ENCODE results near the gene PCNX2.
"Not testable (repeated sequence)": the region's sequence is repeated elsewhere in the genome, so short reads cannot be mapped to it uniquely, and the experiment has no call there.

PCNX2 gene

GRCh38 chr1:233163696-233164095 is 131.8 kb downstream of the PCNX2 start:
- no peak for DNase-seq (ENCODE audit: low read depth in 1 of 2, low spot score in 1 of 2)

DNA sequence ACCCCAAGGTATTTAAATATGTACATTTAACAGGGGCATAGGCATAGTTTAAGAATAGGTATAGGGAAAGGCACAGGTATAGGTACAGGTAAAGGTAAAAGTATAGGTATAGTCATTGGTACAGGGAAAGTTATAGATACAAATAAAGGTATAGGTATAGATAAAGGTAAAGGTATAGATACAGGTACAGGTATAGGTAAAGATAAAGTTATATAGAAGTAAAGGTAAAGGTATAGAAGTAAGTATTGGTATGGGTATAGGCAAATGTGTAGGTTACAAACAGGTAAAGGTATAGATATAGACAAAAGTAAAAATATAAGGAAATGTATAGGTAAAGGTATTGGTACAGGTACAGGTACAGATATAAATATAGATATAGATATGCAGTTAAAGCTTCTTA is 137.2 kb downstream of the PCNX2 start:
- DNase-seq (ENCODE audit: low read depth in 1 of 2, low spot score in 1 of 2), result no peak

DNA sequence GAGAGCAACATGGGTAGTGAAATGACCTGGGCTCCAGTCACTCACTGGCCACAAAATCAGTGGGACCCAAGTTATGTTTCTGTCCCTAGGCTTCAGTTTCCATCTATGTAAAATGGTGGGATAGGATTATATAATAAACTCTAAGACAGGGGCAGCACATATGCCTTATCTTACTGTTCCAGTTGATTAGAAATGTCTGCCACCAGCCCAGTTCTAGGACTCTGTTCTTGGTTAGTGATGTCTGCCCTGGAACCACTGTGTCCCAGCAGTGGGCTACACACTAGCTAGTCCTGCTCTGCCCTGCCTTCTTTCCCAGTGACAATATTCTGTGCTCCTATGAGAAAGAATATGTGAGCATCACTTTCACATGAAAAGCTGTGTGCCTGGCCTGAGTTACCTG is 138.3 kb downstream of the PCNX2 start:
- no peak for DNase-seq (ENCODE audit: low read depth in 1 of 2, low spot score in 1 of 2)

DNA sequence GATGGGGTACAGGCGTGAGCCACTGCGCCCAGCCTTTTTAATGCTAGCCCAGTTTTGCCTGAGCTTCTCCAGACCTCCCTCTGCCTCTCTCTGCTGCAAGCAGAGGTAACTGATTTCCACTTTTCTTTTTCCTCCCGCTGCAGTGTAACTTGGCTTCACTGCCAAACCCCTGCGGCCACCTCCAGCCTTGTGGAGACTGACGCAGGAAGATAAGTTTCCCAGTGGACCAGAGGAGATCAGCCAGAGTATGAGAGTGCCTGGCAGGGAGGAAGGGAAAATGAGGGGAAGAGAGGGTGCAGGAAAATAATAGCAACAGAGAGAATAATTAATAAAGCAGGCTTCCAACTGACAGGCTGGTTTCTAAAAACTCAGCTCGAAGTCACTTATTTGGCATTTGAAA is 143.7 kb downstream of the PCNX2 start:
- no peak for DNase-seq (ENCODE audit: low read depth in 1 of 2, low spot score in 1 of 2)

GRCh38 chr1:233144434-233144833 is 151.1 kb downstream of the PCNX2 start:
- DNase-seq (ENCODE audit: low read depth in 1 of 2, low spot score in 1 of 2), result no peak

DNA sequence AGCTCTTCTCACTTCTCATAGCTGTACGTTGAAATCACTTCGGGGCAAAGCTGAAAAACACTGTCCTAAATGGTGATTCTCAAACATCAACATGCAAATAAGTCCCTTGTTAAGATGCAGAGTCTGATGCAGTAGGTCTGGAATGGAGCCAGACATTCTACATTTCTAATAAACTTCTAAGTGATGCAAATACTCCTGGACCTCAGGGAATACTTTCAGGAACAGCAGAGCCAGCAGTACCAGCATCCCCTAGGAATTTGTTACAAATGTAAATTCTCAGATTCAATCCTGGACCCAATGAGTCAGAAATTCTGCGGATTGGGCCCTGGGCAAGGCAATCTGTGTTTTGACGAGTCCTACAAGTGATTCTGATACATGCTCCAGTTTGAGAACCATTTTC is 152.3 kb downstream of the PCNX2 start:
- DNase-seq (ENCODE audit: low read depth in 1 of 2, low spot score in 1 of 2), result no peak

- no peak for DNase-seq (ENCODE audit: low read depth in 1 of 2, low spot score in 1 of 2)
Observed at GRCh38 chr1:233140974-233141373, 154.6 kb downstream of the PCNX2 start.

DNA sequence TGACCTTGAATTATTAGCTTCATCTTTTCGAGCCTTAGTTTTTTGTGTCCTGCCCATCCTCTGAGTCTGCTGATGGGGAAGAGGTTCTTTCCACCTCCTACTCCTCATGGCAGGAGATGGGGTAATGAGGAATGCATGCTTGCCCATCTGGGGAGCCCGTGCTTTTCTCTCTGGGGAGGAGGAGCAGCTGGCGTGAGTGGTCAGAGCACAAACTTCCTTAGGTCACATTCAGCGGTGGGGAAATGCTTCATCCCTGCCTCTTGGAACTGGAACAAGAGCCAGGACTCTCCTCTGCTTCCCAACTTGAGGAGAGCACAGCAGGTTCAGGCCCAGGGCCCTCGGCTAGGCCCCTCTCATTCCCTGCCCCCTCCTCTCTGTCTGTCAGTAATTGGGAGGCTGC is 155.0 kb downstream of the PCNX2 start:
- no peak for DNase-seq (ENCODE audit: low read depth in 1 of 2, low spot score in 1 of 2)

- no peak for DNase-seq (ENCODE audit: low read depth in 1 of 2, low spot score in 1 of 2)
Observed at GRCh38 chr1:233138788-233139585, 156.5 kb downstream of the PCNX2 start.

GRCh38 chr1:233135833-233136232 is 159.7 kb downstream of the PCNX2 start:
- DNase-seq (ENCODE audit: low read depth in 1 of 2, low spot score in 1 of 2), result no peak

- DNase-seq (ENCODE audit: low read depth in 1 of 2, low spot score in 1 of 2), result no peak
Observed at GRCh38 chr1:233132445-233132844, 163.1 kb downstream of the PCNX2 start.

DNA sequence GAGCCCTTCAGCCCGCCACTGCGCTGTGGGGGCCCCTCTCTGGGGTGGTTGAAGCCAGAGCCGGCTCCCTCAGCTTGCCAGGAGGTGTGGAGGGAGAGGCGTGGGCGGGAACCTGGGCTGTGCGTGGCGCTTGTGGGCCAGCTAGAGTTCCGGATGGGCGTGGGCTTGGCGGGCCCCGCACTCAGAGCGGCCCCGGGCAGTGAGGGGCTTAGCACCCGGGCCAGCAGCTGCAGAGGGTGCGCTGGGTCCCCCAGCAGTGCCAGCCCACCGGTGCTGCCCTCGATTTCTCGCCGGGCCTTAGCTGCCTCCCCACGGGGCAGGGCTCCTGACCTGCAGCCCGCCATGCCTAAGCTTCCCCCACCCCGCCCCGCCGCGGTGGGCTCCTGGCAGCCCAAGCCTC is 166.5 kb downstream of the PCNX2 start:
- not testable (repeated sequence) for DNase-seq (ENCODE audit: low read depth in 1 of 2, low spot score in 1 of 2)

DNA sequence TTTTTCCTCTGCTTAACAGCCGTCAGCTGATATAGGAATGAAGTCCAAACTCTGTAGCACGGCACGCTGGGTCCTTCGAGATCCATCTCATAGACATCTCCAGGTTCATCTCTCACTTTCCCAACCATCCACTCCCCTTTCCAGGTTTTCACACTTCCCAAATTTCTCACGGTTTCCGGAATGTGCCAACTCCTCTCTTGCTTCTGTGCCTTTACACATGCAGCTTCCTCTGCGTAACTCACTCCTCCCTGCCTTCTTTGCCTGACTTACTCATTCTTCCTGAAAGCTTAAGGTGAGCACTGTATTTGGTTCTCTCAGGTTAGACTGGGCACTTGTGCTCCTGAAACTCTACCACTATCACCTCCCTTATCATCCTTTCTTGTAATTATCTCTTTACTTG is 168.4 kb downstream of the PCNX2 start:
- no peak for DNase-seq (ENCODE audit: low read depth in 1 of 2, low spot score in 1 of 2)

GRCh38 chr1:233122779-233123178 is 172.7 kb downstream of the PCNX2 start:
- no peak for DNase-seq (ENCODE audit: low read depth in 1 of 2, low spot score in 1 of 2)

GRCh38 chr1:233121947-233122559 is 173.5 kb downstream of the PCNX2 start:
- no peak for DNase-seq (ENCODE audit: low read depth in 1 of 2, low spot score in 1 of 2)

GRCh38 chr1:233114860-233115259 is 180.7 kb downstream of the PCNX2 start:
- DNase-seq (ENCODE audit: low read depth in 1 of 2, low spot score in 1 of 2), result no peak

GRCh38 chr1:233114159-233114558 is 181.4 kb downstream of the PCNX2 start:
- DNase-seq (ENCODE audit: low read depth in 1 of 2, low spot score in 1 of 2), result no peak

DNA sequence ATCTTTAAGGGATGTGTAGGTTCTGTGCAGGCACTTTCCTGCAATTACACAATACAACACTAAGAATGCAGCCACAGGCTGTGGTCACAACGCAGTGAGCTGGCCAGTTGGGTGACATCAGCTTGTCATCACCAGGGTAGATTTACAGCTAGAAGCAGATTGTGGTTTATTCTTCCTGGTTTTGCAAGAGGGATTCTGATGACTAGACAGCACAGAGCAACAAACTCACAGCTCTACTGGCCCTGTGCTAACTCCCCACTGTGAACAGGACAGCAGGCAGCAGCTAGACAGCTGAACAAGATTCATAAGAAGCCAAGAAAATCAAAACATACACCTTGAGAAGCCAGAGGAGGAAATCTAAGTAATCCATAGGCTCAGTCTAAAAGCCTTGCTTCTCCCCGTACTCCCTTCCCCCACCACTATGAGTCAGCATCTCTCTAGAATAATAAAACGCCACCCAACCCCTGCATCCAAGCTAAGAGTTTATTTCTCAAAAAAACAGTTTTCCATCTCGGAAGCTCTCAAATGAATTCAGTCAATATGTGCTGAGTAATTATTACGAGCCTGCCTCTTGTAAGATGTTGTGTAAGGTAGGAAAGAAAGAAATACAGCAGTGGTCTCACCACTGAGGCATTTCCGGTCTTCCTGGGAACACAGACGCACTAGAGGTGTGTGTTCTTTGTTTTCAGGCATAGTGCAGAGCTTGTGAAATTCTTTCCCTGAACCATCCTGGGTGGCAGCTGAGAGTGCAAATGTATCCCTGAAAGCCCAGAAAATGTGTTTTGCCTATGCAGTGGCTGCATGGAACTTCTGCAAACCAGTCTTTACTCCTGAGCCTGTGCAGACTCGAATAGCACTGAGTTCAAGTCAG is 182.3 kb downstream of the PCNX2 start:
- DNase-seq (ENCODE audit: low read depth in 1 of 2, low spot score in 1 of 2), result no peak

- DNase-seq (ENCODE audit: low read depth in 1 of 2, low spot score in 1 of 2), result no peak
Observed at GRCh38 chr1:233112186-233113008, 183.1 kb downstream of the PCNX2 start.

GRCh38 chr1:233111731-233112130 is 183.8 kb downstream of the PCNX2 start:
- DNase-seq (ENCODE audit: low read depth in 1 of 2, low spot score in 1 of 2), result no peak

GRCh38 chr1:233109096-233109495 is 186.4 kb downstream of the PCNX2 start:
- no peak for DNase-seq (ENCODE audit: low read depth in 1 of 2, low spot score in 1 of 2)
